Measurements from ENCODE around the gene SPOCD1.

The SPOCD1 gene

DNA sequence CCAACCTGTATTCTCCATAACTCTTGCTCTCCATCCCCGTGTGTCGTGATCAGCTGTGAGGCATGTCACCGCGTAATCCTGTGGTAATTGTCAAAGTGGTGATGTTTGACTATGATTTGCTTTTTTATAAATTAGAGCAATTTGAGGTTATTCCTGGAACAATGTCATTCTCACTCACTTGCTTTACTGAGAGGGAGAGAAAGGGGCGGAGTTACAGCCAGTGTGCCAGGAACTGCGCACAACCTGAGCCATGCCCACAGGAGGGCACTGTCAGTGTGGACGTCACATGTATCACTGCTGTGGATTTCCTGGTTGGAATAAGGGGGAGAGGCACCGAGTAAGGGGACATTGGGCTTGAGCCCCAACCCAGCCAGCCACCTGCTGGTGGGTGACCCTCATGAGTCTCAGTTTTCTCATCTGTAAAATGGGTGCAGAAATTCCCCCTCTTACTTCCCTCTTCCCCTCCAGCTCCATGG is 58.6 kb downstream of the SPOCD1 start:
- DNase-seq (ENCODE audit: low spot score), result no peak

DNA sequence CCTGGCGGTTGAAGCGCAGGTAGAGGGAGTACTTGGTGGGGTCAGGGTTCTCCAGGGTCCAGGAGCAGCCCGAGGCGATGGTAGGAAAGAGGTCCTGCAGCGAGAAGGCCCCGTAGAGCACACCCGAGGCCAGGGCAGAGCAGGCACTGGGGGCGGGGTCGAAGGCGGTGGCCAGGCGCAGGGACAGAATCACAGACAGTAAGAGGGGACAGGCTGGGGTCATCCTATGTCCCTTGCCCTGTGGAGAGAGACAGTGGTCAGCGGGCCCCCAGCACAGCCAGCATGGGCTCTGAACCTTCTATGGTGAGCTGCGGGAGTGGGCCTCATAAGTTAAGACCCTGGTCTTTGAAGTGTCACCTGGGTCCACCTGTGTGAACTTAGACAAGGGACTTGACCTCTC is 59.2 kb downstream of the SPOCD1 start:
- no peak for DNase-seq (ENCODE audit: low spot score)

- DNase-seq (ENCODE audit: low spot score), result no peak
Measured at GRCh38 chr1:31755850-31756492, 59.9 kb downstream of the SPOCD1 start.

DNA sequence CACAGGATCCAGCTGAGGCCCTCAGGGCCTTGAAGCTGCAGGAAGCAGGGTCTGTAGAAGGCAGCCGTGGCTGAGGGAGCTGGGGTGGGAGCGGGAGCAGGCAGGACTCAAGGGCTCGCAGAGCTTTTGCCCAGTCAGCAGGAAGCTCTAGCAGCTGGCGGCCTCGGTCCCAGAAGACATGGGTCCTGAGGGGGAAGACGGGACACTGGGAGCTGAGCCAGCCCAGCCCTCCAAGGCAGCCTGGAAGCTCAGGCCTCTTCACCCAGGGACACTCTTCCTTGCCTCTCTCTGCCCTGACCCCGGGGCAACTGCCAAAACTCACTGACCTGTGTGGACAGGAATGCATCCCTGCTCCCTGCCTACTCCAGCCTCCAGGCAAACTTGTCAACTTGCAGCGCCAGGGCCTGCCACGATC is 60.6 kb downstream of the SPOCD1 start:
- no peak for DNase-seq (ENCODE audit: low spot score)

GRCh38 chr1:31754397-31754796 is 61.4 kb downstream of the SPOCD1 start:
- no peak for DNase-seq (ENCODE audit: low spot score)

DNA sequence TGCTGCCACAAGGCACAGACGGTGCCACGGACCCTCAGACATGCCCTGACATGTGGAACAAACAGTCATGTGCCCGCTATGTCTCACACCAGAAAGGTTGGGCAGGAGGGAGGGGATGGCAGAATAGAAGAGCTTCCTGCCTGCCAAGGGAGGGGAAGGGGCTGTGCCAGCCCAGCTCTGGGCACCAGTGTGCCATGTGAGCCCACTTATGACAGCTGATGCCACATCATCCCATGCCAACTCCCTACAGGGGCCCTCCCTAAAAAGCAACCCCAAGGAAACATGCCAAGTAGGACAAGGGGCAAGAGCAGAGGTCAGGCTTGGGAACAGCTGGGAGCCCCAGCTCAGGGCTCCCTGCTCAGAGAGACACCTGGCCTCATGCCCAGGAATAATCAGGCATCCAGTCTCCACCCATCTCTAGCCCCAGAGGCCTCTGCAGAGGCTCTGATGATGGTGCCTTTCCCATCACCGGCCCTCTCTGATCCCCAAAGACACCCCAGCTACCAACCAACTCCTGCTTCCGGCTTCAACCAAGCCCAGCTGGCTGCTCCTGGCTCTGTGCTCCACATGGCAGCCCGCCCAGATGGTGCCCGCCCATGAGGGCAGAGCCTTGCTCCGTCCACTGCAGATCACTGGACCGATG is 62.0 kb downstream of the SPOCD1 start:
- DNase-seq (ENCODE audit: low spot score), result no peak

GRCh38 chr1:31752952-31753475 is 62.8 kb downstream of the SPOCD1 start:
- no peak for DNase-seq (ENCODE audit: low spot score)

DNA sequence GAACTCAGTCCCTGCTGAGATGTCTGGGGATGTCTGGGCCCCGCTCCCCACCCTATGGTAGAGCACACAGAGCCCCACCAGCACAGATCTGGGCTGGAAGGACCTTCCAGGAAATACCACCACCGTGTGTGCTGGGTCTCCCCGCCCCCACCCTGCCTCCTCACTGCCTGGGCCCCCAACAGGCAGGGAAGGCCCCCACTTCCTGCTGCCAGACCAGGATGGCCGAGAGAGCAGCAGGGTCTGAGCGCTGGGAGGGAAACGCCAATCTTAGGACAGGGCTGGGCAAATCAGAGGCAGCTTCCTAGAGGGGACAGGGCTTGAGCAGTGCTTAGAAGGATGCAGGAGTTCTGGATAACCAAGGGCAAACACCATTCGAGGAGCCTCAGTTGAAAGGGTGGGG is 63.6 kb downstream of the SPOCD1 start:
- DNase-seq (ENCODE audit: low spot score), result no peak

- DNase-seq (ENCODE audit: low spot score), result no peak
Measured at GRCh38 chr1:31751822-31752241, 64.0 kb downstream of the SPOCD1 start.

GRCh38 chr1:31750858-31751510 is 64.8 kb downstream of the SPOCD1 start:
- DNase-seq (ENCODE audit: low spot score), result no peak

DNA sequence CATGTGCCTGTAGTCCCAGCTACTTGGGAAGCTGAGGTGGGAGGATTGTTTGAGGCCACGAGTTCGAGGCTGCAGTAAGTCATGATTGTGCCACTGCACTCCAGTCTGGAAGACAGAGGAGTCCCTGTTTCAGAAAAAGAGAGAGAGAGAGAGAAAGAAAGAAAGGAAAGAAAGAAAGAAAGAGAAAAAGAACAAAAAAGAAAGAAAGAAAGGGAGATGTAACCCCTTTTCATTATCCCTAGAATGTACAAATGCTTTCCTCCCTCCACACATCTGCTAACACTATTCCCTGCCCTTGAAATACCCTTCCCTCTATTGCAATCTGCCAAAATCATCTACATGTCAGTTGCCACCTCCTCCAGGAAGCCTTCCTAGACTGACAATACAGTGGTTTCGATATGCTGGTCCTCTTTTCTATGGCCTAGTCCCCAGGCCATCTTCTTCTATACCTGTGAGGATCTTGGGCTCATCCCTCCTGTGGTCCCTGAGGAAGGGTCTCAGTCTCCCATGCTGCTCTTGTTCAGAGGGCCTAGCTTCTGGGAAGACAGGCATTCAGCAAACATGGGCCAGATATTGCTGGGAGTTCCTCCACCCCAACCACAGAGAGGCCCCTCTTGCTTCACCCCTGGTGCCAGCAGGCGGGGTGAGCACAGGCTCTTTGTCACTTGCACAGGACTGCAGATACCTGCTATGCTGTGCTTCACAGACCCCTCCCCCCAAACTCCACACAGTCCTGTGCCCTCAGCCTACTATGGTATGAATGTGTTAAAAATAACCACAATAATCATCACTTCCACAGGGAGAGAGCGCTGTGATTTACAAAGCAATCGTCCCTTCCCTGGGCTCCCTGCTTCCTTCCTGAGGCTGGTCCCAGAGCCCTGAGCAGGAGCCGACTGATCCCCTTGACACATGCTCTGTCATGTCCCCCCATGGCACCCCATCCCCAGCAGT is 65.8 kb downstream of the SPOCD1 start:
- DNase-seq (ENCODE audit: low spot score), result no peak

GRCh38 chr1:31748365-31748764 is 67.5 kb downstream of the SPOCD1 start:
- DNase-seq (ENCODE audit: low spot score), result no peak

DNA sequence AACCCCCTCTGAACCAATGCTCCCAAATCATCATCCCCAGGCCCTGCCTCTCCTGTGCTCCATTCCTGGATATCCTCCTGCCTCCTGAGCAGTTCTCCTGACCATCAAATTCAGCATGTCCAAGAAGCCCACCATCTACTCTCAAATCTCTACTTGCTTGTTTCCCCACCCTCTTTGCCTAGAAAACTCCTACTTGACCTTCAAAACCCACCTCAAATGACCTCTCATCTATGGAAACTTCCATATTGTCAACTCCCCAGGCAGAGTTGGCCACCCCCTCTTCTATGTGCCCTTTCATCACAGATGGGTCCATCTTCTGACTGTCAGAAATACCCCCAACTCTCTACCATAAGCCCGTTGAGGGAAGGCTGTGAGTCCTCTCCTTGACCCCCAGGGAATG is 68.5 kb downstream of the SPOCD1 start:
- no peak for DNase-seq (ENCODE audit: low spot score)

GRCh38 chr1:31746687-31747086 is 69.1 kb downstream of the SPOCD1 start:
- DNase-seq (ENCODE audit: low spot score), result no peak

GRCh38 chr1:31745946-31746670 is 69.7 kb downstream of the SPOCD1 start:
- no peak for DNase-seq (ENCODE audit: low spot score)

GRCh38 chr1:31745096-31745945 is 70.5 kb downstream of the SPOCD1 start:
- peak; percentile 43 for DNase-seq (ENCODE audit: low spot score)

GRCh38 chr1:31744165-31744888 is 71.5 kb downstream of the SPOCD1 start:
- DNase-seq (ENCODE audit: low spot score), result no peak

GRCh38 chr1:31742462-31743212 is 73.2 kb downstream of the SPOCD1 start:
- no peak for DNase-seq (ENCODE audit: low spot score)
